Coronary artery (tissue), 2 donors: ENCODE measurements around the gene CDK8.

Experiments used
- DNase-seq: peaks from one replicate; pipeline ENCODE4 v3.0.0-alpha.2; 2017; ENCODE audit warnings: low spot score
- H3K27ac ChIP-seq, 2 donors: fragments of 200-600 bp; sonication (generic); one replicate each; pipeline ENCODE4 v1.5.1; 2016 to 2019
- H3K4me3 ChIP-seq: fragments of 200-600 bp; sonication (generic); 2 replicates; pipeline ENCODE4 v1.5.1; 2016; ENCODE audit warnings: mild to moderate bottlenecking, moderate library complexity
- TF ChIP-seq, protein P1 (sequence below): fragments of 200-600 bp; sonication (generic); IDR thresholded peaks from one replicate; pipeline ENCODE4 v1.5.1; 2019; ENCODE audit warnings: antibody characterized with exemption

Gene CDK8

GRCh38 chr13:26433776-26434175 is 179.8 kb downstream of the CDK8 start:
- TF ChIP-seq, protein P1, sequence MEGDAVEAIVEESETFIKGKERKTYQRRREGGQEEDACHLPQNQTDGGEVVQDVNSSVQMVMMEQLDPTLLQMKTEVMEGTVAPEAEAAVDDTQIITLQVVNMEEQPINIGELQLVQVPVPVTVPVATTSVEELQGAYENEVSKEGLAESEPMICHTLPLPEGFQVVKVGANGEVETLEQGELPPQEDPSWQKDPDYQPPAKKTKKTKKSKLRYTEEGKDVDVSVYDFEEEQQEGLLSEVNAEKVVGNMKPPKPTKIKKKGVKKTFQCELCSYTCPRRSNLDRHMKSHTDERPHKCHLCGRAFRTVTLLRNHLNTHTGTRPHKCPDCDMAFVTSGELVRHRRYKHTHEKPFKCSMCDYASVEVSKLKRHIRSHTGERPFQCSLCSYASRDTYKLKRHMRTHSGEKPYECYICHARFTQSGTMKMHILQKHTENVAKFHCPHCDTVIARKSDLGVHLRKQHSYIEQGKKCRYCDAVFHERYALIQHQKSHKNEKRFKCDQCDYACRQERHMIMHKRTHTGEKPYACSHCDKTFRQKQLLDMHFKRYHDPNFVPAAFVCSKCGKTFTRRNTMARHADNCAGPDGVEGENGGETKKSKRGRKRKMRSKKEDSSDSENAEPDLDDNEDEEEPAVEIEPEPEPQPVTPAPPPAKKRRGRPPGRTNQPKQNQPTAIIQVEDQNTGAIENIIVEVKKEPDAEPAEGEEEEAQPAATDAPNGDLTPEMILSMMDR, result no peak
- H3K27ac ChIP-seq, result no peak overlapping the region
- H3K4me3 ChIP-seq, result no peak overlapping the region
- DNase-seq, result no peak

GRCh38 chr13:26435171-26435570 is 181.2 kb downstream of the CDK8 start:
- Histone ChIP-seq H3K4me3 (no peak overlapping the region), H3K27ac (no peak overlapping the region)
- no peak for DNase-seq
- TF ChIP-seq, protein P1, result no peak

- no peak overlapping the region for H3K4me3 ChIP-seq
- DNase-seq, result no peak
- TF ChIP-seq, protein P1, result no peak
- no peak overlapping the region for H3K27ac ChIP-seq
Observed at GRCh38 chr13:26435646-26436045, 181.7 kb downstream of the CDK8 start.

DNA sequence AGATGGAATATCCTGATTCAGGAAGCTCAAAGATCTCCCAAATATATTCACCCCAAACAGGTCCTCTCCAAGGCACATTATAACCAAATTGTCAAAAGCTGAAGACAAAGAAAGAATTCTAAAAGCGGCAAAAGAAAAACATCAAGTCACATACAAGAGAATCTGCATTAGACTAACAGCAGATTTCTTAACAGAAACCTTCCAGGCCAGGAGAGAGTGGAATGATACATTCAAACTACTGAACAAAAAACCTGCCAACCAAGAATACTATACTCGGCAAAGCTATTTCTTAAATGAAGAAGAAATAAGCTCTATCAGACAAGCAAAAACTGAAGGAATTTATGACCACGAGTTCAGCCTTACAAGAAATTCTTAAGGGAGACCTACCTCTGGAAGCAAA is 183.0 kb downstream of the CDK8 start:
- TF ChIP-seq, protein P1, result no peak
- DNase-seq, result no peak
- no peak overlapping the region for H3K27ac ChIP-seq

GRCh38 chr13:26440111-26440510 is 186.2 kb downstream of the CDK8 start:
- H3K27ac ChIP-seq, result peak overlapping the region in 1 of 2 donors; percentile 31
- DNase-seq, result no peak
- no peak overlapping the region for H3K4me3 ChIP-seq
- TF ChIP-seq, protein P1, result no peak

More for the DNA sequence above, 183.0 kb downstream of the CDK8 start:
- no peak overlapping the region for H3K4me3 ChIP-seq

- TF ChIP-seq, protein P1, result no peak
- Histone ChIP-seq H3K4me3 (no peak overlapping the region), H3K27ac (peak overlapping the region in 1 of 2 donors; percentile 73)
- DNase-seq, result no peak
Observed at GRCh38 chr13:26441476-26441875, 187.5 kb downstream of the CDK8 start.

- H3K27ac ChIP-seq, result peak overlapping the region; percentile 10 to 73
- TF ChIP-seq, protein P1, result no peak
- H3K4me3 ChIP-seq, result no peak overlapping the region
- no peak for DNase-seq
Observed at GRCh38 chr13:26442541-26442940, 188.6 kb downstream of the CDK8 start.
